Measurements from ENCODE around the gene IL22RA1.

Gene IL22RA1

GRCh38 chr1:24114753-24115152, 28.2 kb downstream of the IL22RA1 start:
- DNase-seq (ENCODE audit: low read depth in 2 of 2): no peak

GRCh38 chr1:24113641-24114033, 29.3 kb downstream of the IL22RA1 start:
- no peak for DNase-seq (ENCODE audit: low read depth in 2 of 2)

- DNase-seq (ENCODE audit: low read depth in 2 of 2): peak; percentile 32 to 54
These were observed 30.8 kb downstream of the IL22RA1 start, which contains the start of gene MYOM3 for GRCh38 chr1:24111996-24112779. Gene MYOM3, minus strand, starts transcription at chr1:24112135. Its CDS starts 3,499 bp downstream, at chr1:24108636.

DNA sequence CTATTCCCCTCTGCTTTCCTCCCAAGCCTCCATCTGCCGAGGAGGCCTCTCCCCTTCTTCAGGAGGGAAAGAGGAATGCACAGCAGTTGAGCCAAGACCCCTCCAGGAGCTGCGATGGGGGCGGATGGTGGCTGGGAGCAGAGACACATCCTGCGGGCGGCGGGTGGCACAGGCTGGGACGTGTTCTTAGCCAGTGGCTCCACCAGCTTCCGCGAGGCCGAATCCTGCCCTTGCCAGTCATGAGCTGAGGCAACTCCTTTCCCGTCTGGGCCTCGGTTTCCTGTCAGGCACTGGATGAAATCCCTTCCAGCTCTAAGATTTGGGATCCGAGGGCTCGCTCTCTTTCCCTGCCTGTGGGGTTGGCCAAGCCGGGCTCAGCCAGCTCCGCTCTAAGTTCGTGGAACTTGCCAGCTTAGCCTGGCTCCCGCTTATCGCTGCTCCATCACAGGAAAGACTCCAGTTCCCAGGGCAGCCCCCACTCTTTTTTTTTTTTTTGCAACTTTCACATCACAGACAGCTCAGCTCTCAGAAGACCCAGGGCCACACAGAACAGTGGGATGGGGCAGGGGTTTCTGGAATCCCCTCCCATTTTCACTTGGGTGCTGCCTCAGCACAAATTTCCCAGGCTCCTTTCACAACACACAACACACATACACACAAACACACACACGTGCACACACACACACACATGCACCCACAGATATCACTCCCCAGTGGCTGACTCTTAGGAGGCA, 31.5 kb downstream of the IL22RA1 start:
- DNase-seq (ENCODE audit: low read depth in 2 of 2): no peak

DNA sequence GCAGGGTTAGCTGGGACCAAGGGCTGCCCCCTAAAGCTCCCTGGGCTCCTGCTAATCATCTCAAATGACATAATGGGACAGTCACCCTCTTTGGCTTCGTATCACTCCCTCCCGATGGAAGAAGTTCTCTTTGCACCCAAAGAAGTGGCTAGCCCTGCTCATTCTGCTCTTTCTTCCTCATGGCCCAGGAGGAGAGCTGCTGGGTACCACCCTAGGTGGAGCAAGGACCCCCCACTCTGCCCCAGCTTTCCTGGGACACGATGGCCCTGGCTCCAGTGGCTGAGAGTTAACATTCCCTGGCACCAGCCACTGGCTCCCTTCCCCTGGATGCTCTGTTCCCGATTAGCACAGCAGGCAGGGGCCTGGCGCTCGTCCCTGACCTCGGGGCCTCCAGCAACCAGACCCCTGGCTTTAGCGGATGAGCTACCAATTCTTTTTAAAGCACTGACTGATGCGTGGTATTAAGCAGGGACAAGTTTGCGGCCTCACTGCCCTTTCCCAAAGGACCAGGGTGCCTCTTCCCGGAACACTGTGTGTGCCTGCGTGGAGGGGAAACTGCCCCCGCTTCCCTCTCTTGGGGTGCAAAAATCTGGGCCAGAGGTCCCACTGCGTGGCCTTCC, 32.2 kb downstream of the IL22RA1 start:
- no peak for DNase-seq (ENCODE audit: low read depth in 2 of 2)

DNA sequence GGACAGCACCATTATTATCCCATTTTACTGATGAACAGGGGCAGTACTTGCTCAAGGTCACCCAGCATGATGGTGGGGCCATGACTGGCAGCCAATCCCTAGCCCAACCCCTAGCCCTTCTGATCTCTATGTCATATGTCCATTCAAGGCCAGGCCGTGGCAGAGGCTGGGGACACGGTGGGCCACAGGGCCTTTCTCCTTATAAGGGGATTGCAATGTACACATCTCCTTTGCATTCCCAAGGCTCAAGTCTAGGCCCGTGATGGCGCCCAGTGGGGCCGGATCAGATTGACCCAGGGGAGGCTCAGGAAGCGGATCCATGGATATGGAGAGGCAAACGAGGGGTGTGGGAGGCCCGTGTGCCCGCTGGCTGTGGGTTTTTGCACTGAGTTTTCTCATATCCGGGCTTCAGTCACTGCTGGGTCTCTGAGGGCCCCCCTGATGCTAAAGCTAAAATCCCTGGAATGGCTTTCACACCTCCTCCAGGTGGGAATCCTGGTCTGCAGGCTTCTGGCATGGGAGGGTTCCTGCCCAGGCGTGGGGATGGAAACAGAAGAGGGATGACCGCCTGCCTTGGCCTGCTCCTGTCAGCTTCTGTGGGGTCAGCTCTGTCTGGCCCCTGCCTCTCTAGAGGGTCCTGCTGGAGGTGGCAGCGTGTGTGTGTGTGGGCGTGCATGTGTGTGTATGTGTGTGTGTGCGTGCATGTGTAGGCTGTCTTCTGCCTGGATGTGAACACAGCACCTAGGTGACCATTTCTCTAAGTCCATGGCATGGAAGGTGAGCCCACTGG, 33.1 kb downstream of the IL22RA1 start:
- no peak for DNase-seq (ENCODE audit: low read depth in 2 of 2)

GRCh38 chr1:24109166-24109483, 33.8 kb downstream of the IL22RA1 start:
- DNase-seq (ENCODE audit: low read depth in 2 of 2): no peak

DNA sequence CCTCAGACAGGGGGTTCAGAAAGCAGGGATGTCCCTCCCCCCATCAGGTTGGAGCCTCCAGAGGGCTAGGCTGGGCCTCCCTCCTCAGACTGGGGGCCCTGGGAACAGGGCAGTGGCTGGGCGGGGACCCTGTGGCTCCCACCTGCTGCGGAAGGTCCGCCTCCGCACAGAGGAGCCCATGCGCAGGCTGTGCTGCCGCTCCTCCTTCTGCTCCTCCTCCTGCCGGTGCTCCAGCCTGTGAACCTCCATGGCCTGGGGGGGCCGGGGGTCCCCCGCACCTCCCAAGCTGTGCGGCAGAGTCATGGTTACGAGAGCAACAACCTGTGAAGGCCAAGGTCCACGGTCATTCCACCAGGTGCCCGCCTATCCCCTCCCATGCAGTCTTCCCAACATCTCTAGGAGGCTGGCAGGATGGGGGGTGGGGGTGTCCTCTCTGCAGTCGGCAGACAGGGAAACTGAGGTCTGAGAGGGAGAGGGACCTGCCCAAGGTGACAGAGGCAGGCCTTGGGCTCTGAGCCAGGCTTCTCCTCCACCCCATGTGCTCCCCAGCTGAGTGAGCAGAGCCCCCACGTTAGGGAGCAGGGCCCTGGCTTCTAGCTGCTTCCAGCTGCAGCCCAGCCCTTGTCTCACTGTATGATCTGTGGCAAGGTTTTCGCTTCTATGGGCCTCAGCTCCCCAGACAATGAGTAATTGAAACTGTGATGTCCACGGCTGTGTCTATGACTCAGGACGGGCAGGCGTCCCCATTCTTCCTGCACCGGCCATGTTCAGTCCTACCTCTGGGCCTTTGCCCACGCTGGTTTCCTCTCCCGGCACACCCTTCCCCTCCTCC, 34.4 kb downstream of the IL22RA1 start:
- peak in 1 of 2 donors; percentile 10 for DNase-seq (ENCODE audit: low read depth in 2 of 2)

GRCh38 chr1:24107462-24108138, 35.3 kb downstream of the IL22RA1 start:
- no peak for DNase-seq (ENCODE audit: low read depth in 2 of 2)

GRCh38 chr1:24105368-24106160, 37.4 kb downstream of the IL22RA1 start:
- no peak for DNase-seq (ENCODE audit: low read depth in 2 of 2)

- no peak for DNase-seq (ENCODE audit: low read depth in 2 of 2)
These were observed 38.1 kb downstream of the IL22RA1 start for GRCh38 chr1:24104854-24105253.

- DNase-seq (ENCODE audit: low read depth in 2 of 2): no peak
These were observed 39.1 kb downstream of the IL22RA1 start for GRCh38 chr1:24103879-24104278.

DNA sequence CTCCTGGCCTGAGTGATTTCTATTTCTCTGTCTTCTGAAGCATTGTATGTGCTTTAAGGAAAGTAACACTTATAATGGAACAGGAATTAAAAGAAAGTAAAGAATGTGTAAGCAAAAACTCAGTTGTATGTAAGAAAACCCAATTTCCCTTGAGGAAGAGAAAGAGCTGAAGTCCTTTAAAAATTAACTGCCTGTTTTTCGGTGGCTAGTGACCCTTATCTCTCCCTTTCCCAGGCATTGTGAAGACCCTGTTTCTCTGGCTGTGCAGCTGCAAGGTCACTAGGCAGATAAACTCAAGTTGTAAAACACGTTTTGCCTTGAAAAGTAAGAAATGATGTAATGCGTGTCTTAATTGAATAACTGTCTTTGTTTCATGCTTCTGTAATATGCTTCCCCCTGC, 39.5 kb downstream of the IL22RA1 start:
- no peak for DNase-seq (ENCODE audit: low read depth in 2 of 2)

DNA sequence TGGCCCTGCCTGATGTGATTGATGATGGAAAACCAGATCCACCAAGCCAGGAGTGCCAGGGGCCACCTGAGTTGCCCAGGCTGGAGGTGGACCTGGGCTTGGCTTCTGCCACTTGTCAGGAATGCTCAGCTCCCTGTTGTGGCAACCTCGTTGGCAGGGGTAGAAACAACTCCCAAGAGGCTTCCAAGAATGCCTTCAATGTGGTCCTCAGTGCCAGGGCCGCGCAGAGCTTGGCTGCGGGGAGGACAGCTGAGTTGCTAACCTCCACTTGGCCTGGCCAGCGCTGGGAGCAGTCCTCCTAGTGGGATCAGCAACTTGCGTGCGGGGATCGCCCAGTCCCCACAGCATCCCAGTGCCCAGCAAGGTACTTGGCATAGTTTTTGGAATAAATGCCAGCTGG, 40.0 kb downstream of the IL22RA1 start:
- DNase-seq (ENCODE audit: low read depth in 2 of 2): no peak

GRCh38 chr1:24101796-24102586, 40.9 kb downstream of the IL22RA1 start:
- no peak for DNase-seq (ENCODE audit: low read depth in 2 of 2)

- DNase-seq (ENCODE audit: low read depth in 2 of 2): no peak
These were observed 41.8 kb downstream of the IL22RA1 start for GRCh38 chr1:24100945-24101737.

DNA sequence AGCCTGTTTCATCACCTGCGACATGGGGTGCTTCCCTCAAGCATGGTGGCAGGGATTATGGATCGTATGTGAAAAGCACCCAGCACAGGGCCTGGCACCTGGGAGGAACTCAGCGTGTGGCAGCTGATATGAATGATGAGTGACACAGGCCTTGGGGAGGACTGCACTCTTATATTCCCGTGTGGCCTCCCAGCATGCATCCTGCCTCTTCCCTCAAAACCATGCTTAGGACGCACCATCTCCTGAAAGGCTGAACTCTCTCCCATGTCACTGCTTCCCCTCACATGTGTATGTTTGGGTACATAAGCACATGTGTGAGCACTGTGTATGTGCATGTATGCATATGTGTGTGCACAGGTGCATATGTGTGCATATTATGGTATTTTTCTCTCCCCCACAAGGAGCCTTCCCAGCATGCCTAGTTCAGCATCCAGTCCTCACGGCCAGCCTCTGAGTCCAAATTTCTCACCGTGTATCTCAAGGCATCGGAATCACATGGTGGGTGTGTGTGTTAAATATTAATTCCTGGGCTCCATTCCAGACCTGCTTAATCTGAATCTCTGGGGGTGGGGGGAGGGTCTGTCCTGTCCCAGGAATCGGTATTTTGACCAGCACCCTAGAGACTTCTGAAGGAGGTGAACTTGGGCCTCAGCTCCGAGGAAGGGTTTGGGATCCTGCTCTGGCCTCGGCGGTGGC, 43.8 kb downstream of the IL22RA1 start:
- no peak for DNase-seq (ENCODE audit: low read depth in 2 of 2)
